K562 (cell line): Measurements from ENCODE around the gene ZNF865. TPM values are rescaled to one million over a fixed set of nuclear protein-coding genes. Genes with fewer than 3 reads are reported as not detected.

Experiments
- ARHGAP35 ChIP-seq: fragments of 450-650 bp; IDR thresholded peaks from 2 replicates; pipeline ENCODE4 v1.6.1; 2018; ENCODE audit not compliant: partially characterized antibody
- BDP1 ChIP-seq: IDR thresholded peaks from 3 replicates; pipeline ENCODE4 v1.6.1; 2011; ENCODE audit not compliant: insufficient read length, insufficient read depth
- CC2D1A ChIP-seq: fragments of 450-650 bp; IDR thresholded peaks from 2 replicates; pipeline ENCODE4 v1.6.1; 2017; ENCODE audit warnings: mild to moderate bottlenecking
- CEBPB ChIP-seq: fragments of 450-650 bp; IDR thresholded peaks from 2 replicates; pipeline ENCODE4 v1.6.1; 2016; ENCODE audit warnings: missing genetic modification characterization, missing compliant biosample characterization
- COPS2 ChIP-seq: fragments of 450-650 bp; conservative IDR thresholded peaks from 2 replicates; pipeline ENCODE4 v1.6.1; 2016; ENCODE audit warnings: mild to moderate bottlenecking, moderate library complexity
- DDX20 ChIP-seq: fragments of 450-650 bp; IDR thresholded peaks from 2 replicates; pipeline ENCODE4 v1.6.1; 2016; ENCODE audit warnings: missing genetic modification characterization, low read depth, mild to moderate bottlenecking, missing compliant biosample characterization, moderate library complexity
- FOXA3 ChIP-seq, 2 experiments: fragments of 450-650 bp in 1 of 2; sonication (generic) in 1 of 2; formaldehyde crosslinking; IDR thresholded peaks in 1 of 2; conservative IDR thresholded peaks in 1 of 2; 2 replicates each; pipeline versions ENCODE4 v1.4.0 to v1.8.0; 2020 to 2022; ENCODE audit warnings: mild to moderate bottlenecking in 2 of 2, missing genetic modification reagents in 1 of 2
- HCFC1 ChIP-seq: IDR thresholded peaks from 2 replicates; pipeline ENCODE4 v1.6.1; 2012; ENCODE audit warnings: low read depth, low read length, improper control_type of control experiment
- LARP7 ChIP-seq: fragments of 450-650 bp; IDR thresholded peaks from 2 replicates; pipeline ENCODE4 v1.6.1; 2016
- NBN ChIP-seq: fragments of 450-650 bp; IDR thresholded peaks from 2 replicates; pipeline ENCODE4 v1.6.1; 2016; ENCODE audit warnings: low read depth, mild to moderate bottlenecking
- NONO ChIP-seq, 2 experiments: fragments of 200-400 bp in 1 of 2; fragments of 450-650 bp in 1 of 2; formaldehyde crosslinking in 1 of 2; IDR thresholded peaks; 2 replicates each; pipeline ENCODE4 v1.6.1; 2017; ENCODE audit warnings: low read depth in 2 of 2, mild to moderate bottlenecking in 2 of 2, moderate library complexity in 2 of 2, low read length in 1 of 2
- SAP30 ChIP-seq: fragments of 200-600 bp; sonication (generic); IDR thresholded peaks from 2 replicates; pipeline ENCODE4 v1.6.1; 2012; ENCODE audit warnings: borderline replicate concordance, low read depth, mild to moderate bottlenecking, moderate library complexity, low read length, control low read depth, inconsistent platforms; ENCODE audit not compliant: insufficient read depth, poor library complexity, severe bottlenecking
- SIN3A ChIP-seq, 2 experiments: fragments of 150-350 bp in 1 of 2; IDR thresholded peaks; 2 replicates each; pipeline ENCODE4 v1.6.1; 2011 to 2016; ENCODE audit warnings: borderline replicate concordance in 2 of 2, low read depth in 2 of 2, low read length in 2 of 2, mild to moderate bottlenecking in 2 of 2, moderate library complexity in 2 of 2; ENCODE audit not compliant: control insufficient read depth in 1 of 2
- SMC3 ChIP-seq: conservative IDR thresholded peaks from 2 replicates; pipeline ENCODE4 v1.6.1; 2011; ENCODE audit warnings: low read depth, low read length, improper control_type of control experiment; ENCODE audit not compliant: insufficient read depth
- TAL1 ChIP-seq: fragments of 450-650 bp; IDR thresholded peaks from 2 replicates; pipeline ENCODE4 v1.6.1; 2016; ENCODE audit warnings: mild to moderate bottlenecking
- ZFX ChIP-seq: sonication (generic); formaldehyde crosslinking; IDR thresholded peaks from 2 replicates; pipeline ENCODE4 v1.8.0; 2022; ENCODE audit warnings: mild to moderate bottlenecking, missing genetic modification reagents, moderate library complexity
- ZZZ3 ChIP-seq: fragments of 450-650 bp; IDR thresholded peaks from 2 replicates; pipeline ENCODE4 v1.6.1; 2016; ENCODE audit warnings: antibody characterized with exemption, mild to moderate bottlenecking, moderate library complexity
- polyA plus RNA-seq, 8 experiments: library from polyadenylated mRNA; depleted of rRNA in 4 of 8; stranded (reverse) in 5 of 8; unstranded in 3 of 8; fragments of >200 nt; fragmentation: Nextera tagmentation in 2 of 8; fragmentation: Illumina TruSeq in 1 of 8; extraction: Ambion mirVana in 2 of 8; extraction: Trizol in 1 of 8; gene quantifications; 2 replicates each; pipeline versions ENCODE4 v1.2.1 to v1.2.3, GENCODE V29; 2011 to 2014; ENCODE audit warnings: inconsistent platforms in 1 of 8, missing spikeins in 1 of 8
- total RNA-seq, 7 experiments: library from RNA; depleted of rRNA in 6 of 7; stranded (reverse); fragments of >200 nt in 6 of 7; fragmentation: Illumina TruSeq in 2 of 7; extraction: Trizol in 2 of 7; gene quantifications; 2 replicates each; pipeline versions ENCODE4 v1.2.1 to v1.2.3, GENCODE V29; 2011 to 2021; ENCODE audit warnings: low replicate concordance in 1 of 7
- TF ChIP-seq, protein P1 (sequence below): sonication (generic); formaldehyde crosslinking; IDR thresholded peaks from 2 replicates; pipeline ENCODE4 v1.8.0; 2022; ENCODE audit warnings: mild to moderate bottlenecking, missing genetic modification reagents
- TF ChIP-seq, protein P2 (sequence below): fragments of 200-800 bp; sonication (Bioruptor generic); IDR thresholded peaks from 2 replicates; pipeline ENCODE4 v1.6.1; 2016; ENCODE audit warnings: missing genetic modification characterization, missing compliant biosample characterization

ZNF865 gene
- total and polyA plus RNA-seq, 9 of the 15 experiments (the other 6 are each of a cell fraction or from before 2014, with no cell fraction given): 0.40 to 18.8 (median 1.6) TPM; not detected in 2

DNA sequence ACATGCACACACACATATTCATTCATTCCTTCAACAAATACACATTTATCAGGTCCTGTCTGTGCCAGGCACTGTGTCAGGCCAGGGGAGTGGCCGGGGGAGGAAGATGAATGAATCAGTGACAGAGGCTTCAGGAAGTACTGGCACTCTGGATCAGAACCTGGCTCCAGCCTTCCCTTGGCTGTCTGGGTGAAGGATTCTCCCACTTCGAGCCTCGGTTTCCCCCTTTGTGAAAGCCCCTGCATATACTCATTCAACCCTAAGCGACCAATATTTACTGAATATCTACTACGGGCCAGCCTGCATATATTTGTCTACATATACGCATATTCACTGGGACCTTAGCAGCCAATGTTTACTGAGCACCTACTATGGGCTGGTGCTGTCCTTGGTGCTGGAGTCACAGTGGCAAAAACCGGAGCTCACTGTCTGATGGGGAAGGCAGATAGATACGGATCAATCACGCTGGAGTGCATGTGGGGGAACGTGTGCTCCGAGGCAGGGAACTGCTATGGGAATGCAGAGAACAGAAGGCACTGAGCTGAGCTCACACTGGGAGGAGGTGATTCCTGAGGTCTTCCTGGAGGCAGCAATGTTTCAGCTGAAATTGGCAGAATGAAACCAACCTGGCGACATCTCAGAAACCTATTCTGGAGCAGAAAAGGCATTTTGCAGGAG lies 24.2 kb upstream of the ZNF865 start (continued):
- TF ChIP-seq, protein P1, sequence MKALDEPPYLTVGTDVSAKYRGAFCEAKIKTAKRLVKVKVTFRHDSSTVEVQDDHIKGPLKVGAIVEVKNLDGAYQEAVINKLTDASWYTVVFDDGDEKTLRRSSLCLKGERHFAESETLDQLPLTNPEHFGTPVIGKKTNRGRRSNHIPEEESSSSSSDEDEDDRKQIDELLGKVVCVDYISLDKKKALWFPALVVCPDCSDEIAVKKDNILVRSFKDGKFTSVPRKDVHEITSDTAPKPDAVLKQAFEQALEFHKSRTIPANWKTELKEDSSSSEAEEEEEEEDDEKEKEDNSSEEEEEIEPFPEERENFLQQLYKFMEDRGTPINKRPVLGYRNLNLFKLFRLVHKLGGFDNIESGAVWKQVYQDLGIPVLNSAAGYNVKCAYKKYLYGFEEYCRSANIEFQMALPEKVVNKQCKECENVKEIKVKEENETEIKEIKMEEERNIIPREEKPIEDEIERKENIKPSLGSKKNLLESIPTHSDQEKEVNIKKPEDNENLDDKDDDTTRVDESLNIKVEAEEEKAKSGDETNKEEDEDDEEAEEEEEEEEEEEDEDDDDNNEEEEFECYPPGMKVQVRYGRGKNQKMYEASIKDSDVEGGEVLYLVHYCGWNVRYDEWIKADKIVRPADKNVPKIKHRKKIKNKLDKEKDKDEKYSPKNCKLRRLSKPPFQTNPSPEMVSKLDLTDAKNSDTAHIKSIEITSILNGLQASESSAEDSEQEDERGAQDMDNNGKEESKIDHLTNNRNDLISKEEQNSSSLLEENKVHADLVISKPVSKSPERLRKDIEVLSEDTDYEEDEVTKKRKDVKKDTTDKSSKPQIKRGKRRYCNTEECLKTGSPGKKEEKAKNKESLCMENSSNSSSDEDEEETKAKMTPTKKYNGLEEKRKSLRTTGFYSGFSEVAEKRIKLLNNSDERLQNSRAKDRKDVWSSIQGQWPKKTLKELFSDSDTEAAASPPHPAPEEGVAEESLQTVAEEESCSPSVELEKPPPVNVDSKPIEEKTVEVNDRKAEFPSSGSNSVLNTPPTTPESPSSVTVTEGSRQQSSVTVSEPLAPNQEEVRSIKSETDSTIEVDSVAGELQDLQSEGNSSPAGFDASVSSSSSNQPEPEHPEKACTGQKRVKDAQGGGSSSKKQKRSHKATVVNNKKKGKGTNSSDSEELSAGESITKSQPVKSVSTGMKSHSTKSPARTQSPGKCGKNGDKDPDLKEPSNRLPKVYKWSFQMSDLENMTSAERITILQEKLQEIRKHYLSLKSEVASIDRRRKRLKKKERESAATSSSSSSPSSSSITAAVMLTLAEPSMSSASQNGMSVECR (CRISPR knock-in tag): peak; percentile 74
- no peak for TF ChIP-seq NBN
- TF ChIP-seq FOXA3 (CRISPR knock-in tag; conservative IDR thresholded peaks at IDR 0.05 in 1 of 2, IDR thresholded peaks at IDR 0.05 in 1 of 2): peak in 1 of 2 experiments; percentile 55; a peak in 1 of 4 replicates
- 0 out of 2 replicates have a peak, but pooled peaks have one; percentile 18 for TF ChIP-seq CC2D1A
- TF ChIP-seq ARHGAP35: no peak
- no peak for TF ChIP-seq DDX20 (tag)
- no peak for TF ChIP-seq BDP1
- peak; percentile 17; the same call in 1 of the 2 replicates for TF ChIP-seq ZFX
- TF ChIP-seq ZZZ3: no peak
- peak in 1 of 2 experiments; percentile 37; a peak in 1 of 4 replicates for TF ChIP-seq SIN3A (IDR thresholded peaks at IDR 0.05; ENCODE audit: borderline replicate concordance in 2 of 2, control insufficient read depth in 1 of 2, low read depth in 2 of 2, low read length in 2 of 2)
- no peak for TF ChIP-seq SMC3
- TF ChIP-seq CEBPB (tag): no peak
- TF ChIP-seq, protein P2, sequence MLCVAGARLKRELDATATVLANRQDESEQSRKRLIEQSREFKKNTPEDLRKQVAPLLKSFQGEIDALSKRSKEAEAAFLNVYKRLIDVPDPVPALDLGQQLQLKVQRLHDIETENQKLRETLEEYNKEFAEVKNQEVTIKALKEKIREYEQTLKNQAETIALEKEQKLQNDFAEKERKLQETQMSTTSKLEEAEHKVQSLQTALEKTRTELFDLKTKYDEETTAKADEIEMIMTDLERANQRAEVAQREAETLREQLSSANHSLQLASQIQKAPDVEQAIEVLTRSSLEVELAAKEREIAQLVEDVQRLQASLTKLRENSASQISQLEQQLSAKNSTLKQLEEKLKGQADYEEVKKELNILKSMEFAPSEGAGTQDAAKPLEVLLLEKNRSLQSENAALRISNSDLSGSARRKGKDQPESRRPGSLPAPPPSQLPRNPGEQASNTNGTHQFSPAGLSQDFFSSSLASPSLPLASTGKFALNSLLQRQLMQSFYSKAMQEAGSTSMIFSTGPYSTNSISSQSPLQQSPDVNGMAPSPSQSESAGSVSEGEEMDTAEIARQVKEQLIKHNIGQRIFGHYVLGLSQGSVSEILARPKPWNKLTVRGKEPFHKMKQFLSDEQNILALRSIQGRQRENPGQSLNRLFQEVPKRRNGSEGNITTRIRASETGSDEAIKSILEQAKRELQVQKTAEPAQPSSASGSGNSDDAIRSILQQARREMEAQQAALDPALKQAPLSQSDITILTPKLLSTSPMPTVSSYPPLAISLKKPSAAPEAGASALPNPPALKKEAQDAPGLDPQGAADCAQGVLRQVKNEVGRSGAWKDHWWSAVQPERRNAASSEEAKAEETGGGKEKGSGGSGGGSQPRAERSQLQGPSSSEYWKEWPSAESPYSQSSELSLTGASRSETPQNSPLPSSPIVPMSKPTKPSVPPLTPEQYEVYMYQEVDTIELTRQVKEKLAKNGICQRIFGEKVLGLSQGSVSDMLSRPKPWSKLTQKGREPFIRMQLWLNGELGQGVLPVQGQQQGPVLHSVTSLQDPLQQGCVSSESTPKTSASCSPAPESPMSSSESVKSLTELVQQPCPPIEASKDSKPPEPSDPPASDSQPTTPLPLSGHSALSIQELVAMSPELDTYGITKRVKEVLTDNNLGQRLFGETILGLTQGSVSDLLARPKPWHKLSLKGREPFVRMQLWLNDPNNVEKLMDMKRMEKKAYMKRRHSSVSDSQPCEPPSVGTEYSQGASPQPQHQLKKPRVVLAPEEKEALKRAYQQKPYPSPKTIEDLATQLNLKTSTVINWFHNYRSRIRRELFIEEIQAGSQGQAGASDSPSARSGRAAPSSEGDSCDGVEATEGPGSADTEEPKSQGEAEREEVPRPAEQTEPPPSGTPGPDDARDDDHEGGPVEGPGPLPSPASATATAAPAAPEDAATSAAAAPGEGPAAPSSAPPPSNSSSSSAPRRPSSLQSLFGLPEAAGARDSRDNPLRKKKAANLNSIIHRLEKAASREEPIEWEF (CRISPR knock-in tag): no peak
- TF ChIP-seq LARP7: no peak
- TF ChIP-seq HCFC1: no peak
- no peak for TF ChIP-seq TAL1
- no peak for TF ChIP-seq COPS2
- TF ChIP-seq SAP30: no peak
- no peak for TF ChIP-seq NONO (IDR thresholded peaks at IDR 0.05; ENCODE audit: low read depth in 2 of 2, low read length in 1 of 2)
